Dermis microvascular lymphatic vessel endothelial cell (primary cell): Measurements from ENCODE around the gene SPOP. TPM values are rescaled to one million over a fixed set of nuclear protein-coding genes. Genes with fewer than 3 reads are reported as not detected.
"Not testable (repeated sequence)": the region's sequence is repeated elsewhere in the genome, so short reads cannot be mapped to it uniquely, and the experiment has no call there.

Experiments used
- DNase-seq, 2 donors: peaks; one replicate each; pipeline versions ENCODE4 v3.0.0 to v3.0.0-alpha.2; 2010; ENCODE audit warnings: low read depth in 2 of 2
- total RNA-seq: library from RNA; depleted of rRNA; stranded (reverse); fragments of >200 nt; gene quantifications from 2 replicates; pipeline ENCODE4 v1.2.1, GENCODE V29; 2014

SPOP gene
- total RNA-seq, 1 donor from 2014 or later, result 106 TPM

DNA sequence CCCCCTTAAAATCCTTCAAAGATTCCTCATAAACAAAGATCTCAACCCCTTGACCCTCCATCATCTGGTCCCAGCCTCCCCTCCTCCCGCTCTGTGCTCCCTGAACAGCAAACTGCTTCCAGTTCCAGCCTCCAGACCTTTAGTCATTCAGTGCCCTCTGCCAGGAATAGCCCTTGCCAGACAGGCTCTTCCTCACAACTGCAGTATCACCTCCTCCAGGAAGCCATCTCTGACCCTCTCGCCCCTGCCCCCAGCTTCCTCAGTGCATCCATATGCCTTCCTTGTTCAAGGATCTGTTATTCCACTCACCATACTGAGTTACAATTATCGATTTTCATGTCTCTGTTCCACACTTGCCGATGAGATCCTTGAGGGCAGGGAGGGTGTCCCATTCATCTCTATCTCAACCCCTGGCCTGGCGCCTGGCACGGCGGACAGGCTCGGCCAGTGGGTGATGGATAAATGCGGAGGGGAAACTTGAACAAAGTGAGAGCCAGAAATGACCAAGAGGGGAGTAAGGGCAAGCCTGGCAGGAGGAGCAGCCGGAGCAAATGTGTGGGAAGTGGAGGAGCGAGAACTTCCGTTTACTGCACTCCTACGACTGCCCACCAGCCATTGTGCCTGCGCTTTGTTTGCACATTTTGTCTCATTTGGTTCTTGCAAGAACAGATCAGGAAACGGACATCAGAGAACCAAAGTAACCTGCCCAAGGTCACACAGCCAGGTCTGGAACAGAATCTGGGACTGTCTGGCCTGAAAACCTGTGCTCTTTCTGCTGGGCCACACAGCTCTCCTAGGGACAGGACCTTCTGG is 104.2 kb downstream of the SPOP start:
- DNase-seq, result peak in 1 of 2 donors; percentile 26

DNA sequence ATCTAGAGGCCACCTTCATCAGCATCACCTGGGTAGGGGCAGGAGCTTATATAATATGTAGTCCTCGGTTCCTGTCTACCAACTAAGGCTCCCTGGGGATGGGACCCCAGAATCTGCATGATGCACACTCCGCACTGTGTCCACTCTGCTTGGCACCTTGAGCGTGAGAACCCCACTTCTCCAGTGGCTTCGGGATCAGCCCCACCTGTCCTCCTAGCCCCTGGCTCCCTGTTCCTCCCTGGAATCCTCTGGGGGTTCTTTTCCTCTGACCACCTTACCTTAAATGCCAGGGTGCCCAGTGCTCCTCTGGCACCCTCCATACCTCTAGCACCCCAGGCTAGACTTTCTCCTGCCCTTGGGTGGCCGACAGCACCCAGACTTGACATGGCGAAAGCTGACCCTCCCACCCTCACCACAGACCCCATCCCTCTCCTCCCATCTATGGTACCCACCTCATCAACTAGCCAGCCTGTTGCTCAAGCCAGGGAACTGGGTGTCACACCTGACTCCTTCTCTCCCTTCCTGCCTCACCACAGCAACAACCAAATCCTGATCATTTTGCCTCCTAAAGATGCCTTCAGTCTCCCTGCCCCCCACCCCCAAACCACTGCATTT is 105.0 kb downstream of the SPOP start:
- no peak for DNase-seq

- DNase-seq, result no peak
Measured at GRCh38 chr17:49572226-49572625, 105.7 kb downstream of the SPOP start.

GRCh38 chr17:49571764-49572163 is 106.1 kb downstream of the SPOP start:
- no peak for DNase-seq

DNA sequence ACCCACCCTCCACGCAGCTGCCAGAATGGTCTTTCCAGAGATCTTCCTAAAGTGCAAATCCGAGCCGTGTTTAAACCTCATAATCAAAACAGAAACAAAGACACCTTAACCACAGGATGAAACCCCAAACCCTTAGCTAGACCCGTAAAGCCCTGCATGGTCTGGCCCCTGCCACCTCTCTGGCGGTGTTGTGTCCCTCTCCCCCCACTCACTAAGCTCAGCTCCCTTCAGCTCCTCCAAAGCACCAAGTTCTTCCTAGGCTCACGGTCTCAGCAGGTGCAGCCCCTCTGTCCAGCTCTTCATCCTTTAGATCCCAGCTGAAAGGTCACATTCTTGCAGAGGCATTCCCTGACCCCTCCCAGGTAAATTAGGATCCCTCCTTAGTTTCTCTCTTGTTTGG is 106.6 kb downstream of the SPOP start:
- no peak for DNase-seq

DNA sequence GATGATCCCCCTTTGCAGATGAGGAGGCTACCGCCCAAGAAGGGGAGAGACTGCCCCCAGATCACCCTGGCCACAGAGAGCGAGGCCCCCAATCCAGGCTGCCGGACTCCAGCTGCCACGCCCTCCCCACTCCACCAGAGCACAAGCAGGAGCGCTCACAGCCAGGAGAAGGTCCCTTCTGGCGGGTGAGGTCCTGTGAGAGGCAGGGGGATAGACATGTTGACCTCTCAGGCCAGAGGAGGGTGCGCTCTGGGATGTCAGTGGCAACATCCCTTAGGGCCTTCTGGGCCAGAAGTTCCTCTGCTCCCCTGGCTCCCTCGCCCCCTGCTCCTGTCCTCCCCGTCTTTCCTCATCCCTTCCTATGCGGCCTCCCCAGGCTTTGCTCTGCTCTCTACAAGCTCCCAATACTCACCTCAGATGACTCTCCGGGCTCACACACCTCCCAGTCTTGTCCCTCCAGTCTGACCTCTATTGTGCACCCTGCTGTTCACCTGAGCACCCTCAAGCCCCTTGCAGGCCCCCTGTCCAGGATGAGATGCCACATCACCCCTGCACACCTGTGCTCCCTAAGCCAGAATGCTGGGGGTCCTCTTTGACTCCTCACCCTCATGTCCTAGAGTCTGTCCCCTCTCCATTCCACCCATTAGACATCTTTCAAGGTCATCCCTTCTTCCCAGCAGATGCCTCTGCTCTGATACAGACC is 107.2 kb downstream of the SPOP start:
- DNase-seq, result no peak

DNA sequence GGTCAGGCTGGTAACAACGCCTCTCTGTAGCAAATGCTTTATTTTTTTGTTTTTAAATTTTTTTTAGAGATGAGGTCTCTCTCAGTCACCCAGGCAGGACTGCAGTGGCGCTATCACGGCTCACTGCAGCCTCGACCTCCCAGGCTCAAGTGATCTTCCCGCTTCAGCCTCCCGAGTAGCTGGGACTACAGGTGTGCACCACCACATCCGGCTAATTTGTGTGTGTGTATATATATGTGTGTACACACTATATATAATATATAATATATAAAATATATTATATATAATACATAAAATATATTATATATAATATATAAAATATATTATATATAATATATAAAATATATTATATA is 109.2 kb downstream of the SPOP start:
- not testable (repeated sequence) for DNase-seq

DNA sequence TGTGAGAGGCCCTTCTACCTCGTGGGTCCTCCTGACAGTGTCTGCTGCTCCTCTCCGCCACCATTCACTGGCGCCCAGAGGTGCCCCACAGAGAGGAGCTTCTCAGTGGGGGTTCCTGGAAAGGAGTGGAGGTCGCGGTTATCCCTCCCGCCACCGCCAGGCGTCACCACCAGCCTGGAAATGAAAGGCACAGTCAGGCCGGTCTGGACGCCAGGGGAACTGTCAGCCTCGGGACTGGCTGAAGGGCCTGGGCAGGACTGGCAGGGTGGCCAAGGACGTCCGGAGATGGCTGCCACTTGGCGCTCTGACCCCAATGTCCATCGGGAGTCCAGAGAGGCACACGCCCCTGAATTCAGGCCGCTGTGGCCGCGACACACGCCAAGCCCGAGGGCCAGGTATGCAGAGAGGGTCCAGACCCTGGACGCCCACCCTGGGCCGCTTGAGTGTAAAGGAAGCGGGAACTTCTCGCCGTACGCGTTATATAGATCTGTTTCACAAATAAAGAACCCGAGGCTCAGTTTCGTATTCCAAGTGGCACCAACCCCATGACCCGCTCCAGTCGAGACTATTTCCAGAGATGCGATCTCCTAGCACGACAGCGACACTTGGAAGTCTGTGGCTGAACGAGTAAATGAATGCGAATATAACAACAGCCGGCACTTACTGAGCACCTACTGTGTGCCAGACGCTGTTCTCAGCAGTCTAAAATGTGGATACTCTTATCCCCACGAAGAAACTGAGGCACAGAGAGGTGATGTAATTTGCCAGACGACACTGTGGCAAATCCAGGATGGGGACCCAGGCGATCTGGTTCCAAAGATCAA is 109.8 kb downstream of the SPOP start:
- DNase-seq, result peak; percentile 62 to 85

DNA sequence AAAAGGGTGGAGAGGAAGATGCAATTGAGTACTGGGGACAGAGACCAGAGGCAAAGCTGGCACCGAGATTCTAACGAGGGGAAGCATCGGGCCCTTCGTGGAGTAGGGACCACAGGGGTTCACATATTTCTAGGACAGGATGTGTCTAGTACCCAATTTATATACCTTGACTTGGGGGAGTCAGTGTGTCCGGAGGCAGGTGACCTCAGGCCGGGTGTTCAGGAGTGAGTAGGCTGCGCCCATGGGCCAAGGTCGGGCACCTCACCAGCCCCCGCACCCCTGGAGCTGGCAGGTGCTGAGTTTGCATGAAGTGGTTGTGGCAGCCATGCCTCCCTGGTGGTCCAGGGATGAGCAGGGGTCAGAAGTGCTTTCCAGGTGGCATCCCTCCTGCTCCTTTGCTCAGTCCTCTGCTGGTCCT is 110.8 kb downstream of the SPOP start:
- no peak for DNase-seq

GRCh38 chr17:49566668-49567071 is 111.2 kb downstream of the SPOP start:
- no peak for DNase-seq

DNA sequence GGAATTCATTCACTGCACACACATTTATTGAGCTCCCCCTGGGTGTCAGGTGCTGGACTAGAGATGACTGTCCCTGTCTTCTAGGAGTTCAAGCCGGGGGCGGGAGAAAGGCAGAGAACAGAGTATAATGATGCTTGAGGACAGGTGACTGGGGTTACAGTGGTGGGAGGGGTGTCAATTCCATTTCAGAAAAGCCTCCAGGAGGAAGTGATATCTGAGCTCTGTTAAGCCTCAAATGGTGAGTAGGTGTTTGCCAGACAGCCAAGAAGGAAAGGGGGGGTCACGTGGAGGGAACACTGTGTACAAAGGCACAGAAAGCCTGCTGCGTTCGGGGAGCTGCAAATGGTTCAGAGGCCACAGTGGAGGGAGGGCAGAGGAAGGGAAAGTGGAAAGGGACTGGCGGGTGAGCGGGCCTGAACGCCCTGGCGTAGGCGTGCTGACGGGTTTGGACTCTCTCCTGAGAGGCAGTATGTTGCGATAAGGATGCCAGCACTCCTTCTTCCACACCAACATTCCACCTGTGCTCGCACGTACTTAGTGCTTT is 111.9 kb downstream of the SPOP start:
- peak in 1 of 2 donors; percentile 33 for DNase-seq

- no peak for DNase-seq
Measured at GRCh38 chr17:49564638-49565037, 113.3 kb downstream of the SPOP start.

- DNase-seq, result peak; percentile 27 to 73
Measured at GRCh38 chr17:49557312-49558024, 120.4 kb downstream of the SPOP start.

- DNase-seq, result peak in 1 of 2 donors; percentile 63
Measured at GRCh38 chr17:49556223-49556943, 121.5 kb downstream of the SPOP start.

DNA sequence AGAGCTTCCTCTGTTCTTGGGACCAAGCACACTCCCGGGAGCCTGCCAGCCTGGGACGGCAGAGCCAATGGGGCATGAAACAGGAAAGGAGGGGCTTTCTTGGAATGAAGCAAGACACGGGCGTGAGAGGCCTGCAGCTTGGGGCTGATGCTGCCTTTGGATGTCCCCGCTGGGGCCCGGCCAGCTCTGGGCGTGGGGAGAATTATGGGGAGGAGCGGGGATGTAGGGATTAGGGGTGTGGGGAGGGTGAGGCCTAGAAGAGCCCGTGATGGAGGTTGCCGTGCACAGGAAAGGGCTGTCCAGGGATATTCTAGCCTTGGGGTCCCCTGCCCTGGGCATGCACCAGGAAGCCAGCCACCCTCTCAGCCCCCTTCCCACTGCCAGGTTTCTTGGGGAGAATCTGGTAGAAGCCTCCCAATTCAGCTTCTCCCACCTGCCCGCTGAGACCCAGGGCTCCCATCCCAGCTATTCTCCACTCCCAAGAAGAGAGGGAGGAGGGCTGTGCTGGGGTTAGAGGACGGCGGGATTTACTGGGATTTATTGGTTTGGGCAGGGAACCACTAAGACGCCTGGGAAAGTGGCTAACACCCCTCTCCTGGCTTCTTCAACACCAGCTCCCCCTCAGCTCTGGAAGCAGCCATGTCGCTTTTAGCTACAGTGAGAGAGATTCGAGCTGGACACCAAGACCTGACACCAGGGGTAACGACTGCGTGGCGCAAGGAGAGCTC is 122.2 kb downstream of the SPOP start:
- DNase-seq, result no peak

DNA sequence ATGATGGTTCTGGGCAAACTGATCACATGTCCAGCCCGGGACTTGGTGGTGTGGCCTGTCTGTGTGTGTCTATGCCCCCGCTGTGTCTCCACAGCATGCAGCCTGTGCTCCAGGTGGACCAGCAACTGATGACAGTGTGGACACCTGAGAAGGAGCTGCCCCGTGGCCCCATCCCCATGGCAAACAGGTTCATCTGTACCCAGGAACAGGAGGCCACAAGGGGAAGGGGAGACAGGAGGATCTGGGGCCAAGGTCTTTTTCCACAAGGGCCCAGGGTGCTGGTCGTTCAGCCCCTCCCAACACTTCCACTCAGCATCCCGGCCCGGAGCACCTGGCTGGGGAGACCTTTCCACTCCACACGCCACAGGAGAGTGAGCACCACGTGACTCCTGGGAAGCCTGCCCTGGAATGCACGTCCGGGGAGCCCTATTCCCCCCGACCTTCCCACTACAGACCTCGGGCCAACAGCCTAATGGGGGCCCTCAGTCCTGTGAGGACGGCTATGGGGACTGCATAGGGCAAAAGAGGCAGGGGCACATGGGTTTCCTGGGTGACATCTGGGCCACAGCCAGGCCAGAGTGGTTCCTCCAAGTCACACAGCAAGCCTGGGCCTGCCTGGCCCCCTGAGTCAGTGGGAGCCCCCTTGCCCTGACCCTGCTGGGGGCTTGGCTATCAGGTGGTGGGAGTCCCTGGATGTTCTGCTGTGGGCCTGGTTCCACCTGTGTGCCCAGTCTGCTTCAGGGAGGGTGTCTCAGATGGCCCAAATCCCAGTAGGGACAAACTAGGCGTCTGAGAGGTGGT is 123.0 kb downstream of the SPOP start:
- no peak for DNase-seq

GRCh38 chr17:49553676-49554335 is 124.1 kb downstream of the SPOP start:
- DNase-seq, result no peak
